Bone marrow (tissue), 2 donors: ENCODE results near the gene LGI1.

Experiments used
- DNase-seq, 2 donors: peaks; one replicate each; lab custom pipeline; 2025; lab: John Stamatoyannopoulos, UW

Gene LGI1

GRCh38 chr10:93755443-93756116 lies 2.2 kb upstream of the LGI1 start:
- DNase-seq = no peak

- DNase-seq = no peak
These were observed 1.6 kb upstream of the LGI1 start for GRCh38 chr10:93756118-93756517.

- no peak for DNase-seq
These were observed 600 bp upstream of the LGI1 start for GRCh38 chr10:93757136-93757535.

- no peak for DNase-seq
These were observed 761 bp downstream of the LGI1 start for GRCh38 chr10:93758508-93758885.

GRCh38 chr10:93758891-93759410 lies 1.2 kb downstream of the LGI1 start:
- no peak for DNase-seq

- no peak for DNase-seq
These were observed 2.8 kb downstream of the LGI1 start for GRCh38 chr10:93760490-93760889.

GRCh38 chr10:93762979-93763391 lies 5.2 kb downstream of the LGI1 start:
- no peak for DNase-seq

GRCh38 chr10:93766918-93767317 lies 9.2 kb downstream of the LGI1 start:
- no peak for DNase-seq

- no peak for DNase-seq
These were observed 10.1 kb downstream of the LGI1 start for GRCh38 chr10:93767724-93768399.

- no peak for DNase-seq
These were observed 11.2 kb downstream of the LGI1 start for GRCh38 chr10:93768892-93769291.

GRCh38 chr10:93771354-93771753 lies 13.6 kb downstream of the LGI1 start:
- no peak for DNase-seq

GRCh38 chr10:93773120-93773519 lies 15.4 kb downstream of the LGI1 start:
- no peak for DNase-seq

- no peak for DNase-seq
These were observed 16.0 kb downstream of the LGI1 start for GRCh38 chr10:93773705-93774104.

GRCh38 chr10:93775356-93775755 lies 17.6 kb downstream of the LGI1 start:
- DNase-seq = no peak

GRCh38 chr10:93777092-93777491 lies 19.4 kb downstream of the LGI1 start:
- no peak for DNase-seq

- DNase-seq = no peak
These were observed 26.3 kb downstream of the LGI1 start for GRCh38 chr10:93784059-93784458.

- DNase-seq = no peak
These were observed 30.9 kb downstream of the LGI1 start for GRCh38 chr10:93788413-93789208.

- no peak for DNase-seq
These were observed 32.7 kb downstream of the LGI1 start for GRCh38 chr10:93790439-93790838.

- DNase-seq = no peak
These were observed 38.4 kb downstream of the LGI1 start for GRCh38 chr10:93796167-93796566.

- no peak for DNase-seq
These were observed 40.1 kb downstream of the LGI1 start for GRCh38 chr10:93797825-93798224.

- DNase-seq = no peak
These were observed 41.5 kb downstream of the LGI1 start for GRCh38 chr10:93799155-93799708.

- DNase-seq = no peak
These were observed 46.5 kb downstream of the LGI1 start for GRCh38 chr10:93804200-93804599.

- no peak for DNase-seq
These were observed 49.2 kb downstream of the LGI1 start for GRCh38 chr10:93806903-93807302.
